K562 (cell line): ENCODE data around the gene STOX1. TPM values are rescaled to one million over a fixed set of nuclear protein-coding genes. Genes with fewer than 3 reads are reported as not detected.
"Not testable (repeated sequence)": the region's sequence is repeated elsewhere in the genome, so short reads cannot be mapped to it uniquely, and the experiment has no call there.

ENCODE experiments used
- ATAC-seq: fragments of 200-7000 bp; cut with Tn5 transposase; 3 replicates; pipeline ENCODE4 v1.9.1; 2020; ENCODE audit warnings: moderate library complexity
- BruUV-seq: library from RNA; stranded (reverse); fragments of 400-500 nt; replicated peaks from 2 replicates; lab custom pipeline; 2021; lab: Mats Ljungman, UMichigan
- CTCF ChIA-PET: fragments of 300-600 bp; formaldehyde crosslinking; extraction: SDS; loops from one replicate; lab custom pipeline; 2021; ENCODE audit warnings: low intra/inter-chr PET ratio; lab: Yijun Ruan, JAX
- POLR2A ChIA-PET: fragments of 300-600, 350-650 bp; sonication (Branson Sonifier 250); formaldehyde crosslinking; extraction: SDS; loops from one replicate; lab custom pipeline; 2021; ENCODE audit warnings: antibody characterized with exemption, inconsistent platforms; lab: Yijun Ruan, JAX
- DNase-seq, 4 experiments: peaks; one replicate each; pipeline versions ENCODE4 v3.0.0 to v3.0.0-alpha.2; 2011 to 2018; ENCODE audit warnings: low spot score in 3 of 4, mixed read lengths in 3 of 4; ENCODE audit errors: extremely low read depth in 1 of 4
- FAIRE-seq: peaks from 2 replicates; lab custom pipeline; 2011; peaks lifted over from hg19 to GRCh38; lab: Jason Lieb, UNC
- H2AFZ ChIP-seq: 2 replicates; pipeline ENCODE4 v1.6.0; 2011; ENCODE audit warnings: low read depth, low read length, control low read depth, inconsistent platforms
- H3K27ac ChIP-seq: fragments of 200-600 bp; 3 replicates; pipeline ENCODE4 v1.8.0; 2011; ENCODE audit warnings: low read depth, mild to moderate bottlenecking, control low read depth, inconsistent platforms, low read length, moderate library complexity, mixed read lengths; ENCODE audit errors: extremely low read depth
- H3K27me3 ChIP-seq, 2 experiments: fragments of 300-600 bp in 1 of 2; 2 replicates in 1 of 2; 3 replicates in 1 of 2; pipeline versions ENCODE4 v1.6.0 to v1.8.0; 2011; ENCODE audit warnings: inconsistent platforms in 2 of 2, low read length in 2 of 2, mild to moderate bottlenecking in 1 of 2, mixed read lengths in 1 of 2, moderate library complexity in 1 of 2; ENCODE audit not compliant: control insufficient read depth in 2 of 2, insufficient read depth in 2 of 2
- H3K36me3 ChIP-seq: fragments of 300-600 bp; 3 replicates; pipeline ENCODE4 v1.8.0; 2011; ENCODE audit warnings: mild to moderate bottlenecking, low read length, inconsistent platforms; ENCODE audit not compliant: control insufficient read depth, insufficient read depth
- H3K4me1 ChIP-seq, 2 experiments: fragments of 200-600 bp in 1 of 2; replicated peaks in 1 of 2; 2 replicates in 1 of 2; 3 replicates in 1 of 2; pipeline versions ENCODE4 v1.5.1 to v1.8.0; 2011; ENCODE audit warnings: inconsistent platforms in 2 of 2, low read length in 2 of 2, mild to moderate bottlenecking in 1 of 2, mixed read lengths in 1 of 2, moderate library complexity in 1 of 2; ENCODE audit not compliant: control insufficient read depth in 2 of 2, insufficient read depth in 2 of 2
- H3K4me2 ChIP-seq: 2 replicates; pipeline ENCODE4 v1.6.1; 2011; ENCODE audit warnings: low read length, control low read depth, inconsistent platforms, mixed read lengths; ENCODE audit not compliant: insufficient read depth
- H3K4me3 ChIP-seq: fragments of 200-600 bp; sonication (generic), shearing (Covaris generic); 2 replicates; pipeline ENCODE4 v1.5.1; 2016; ENCODE audit warnings: control low read depth, inconsistent platforms
- H3K79me2 ChIP-seq: fragments of 200-600 bp; 3 replicates; pipeline ENCODE4 v1.8.0; 2011; ENCODE audit warnings: low read length, inconsistent platforms; ENCODE audit not compliant: control insufficient read depth, insufficient read depth
- H3K9ac ChIP-seq, 2 experiments: 2 replicates each; pipeline versions ENCODE4 v1.6.0 to v1.6.1; 2011; ENCODE audit warnings: low read depth in 2 of 2, low read length in 2 of 2, control low read depth in 1 of 2, inconsistent platforms in 1 of 2, mild to moderate bottlenecking in 1 of 2, mixed read lengths in 1 of 2; ENCODE audit not compliant: insufficient read depth in 1 of 2
- H3K9me1 ChIP-seq: one replicate; pipeline ENCODE4 v1.6.0; 2011; ENCODE audit warnings: inconsistent platforms, mild to moderate bottlenecking, low read length, moderate library complexity; ENCODE audit not compliant: control insufficient read depth, insufficient read depth
- H3K9me3 ChIP-seq: replicated peaks from 2 replicates; pipeline ENCODE4 v1.5.1; 2011; ENCODE audit warnings: low read depth, low read length, inconsistent platforms; ENCODE audit not compliant: control insufficient read depth, insufficient read depth
- H4K20me1 ChIP-seq: replicated peaks from 2 replicates; pipeline ENCODE4 v1.6.1; 2011; ENCODE audit warnings: low read length, inconsistent platforms, mixed read lengths; ENCODE audit not compliant: control insufficient read depth, insufficient read depth
- CXXC5 ChIP-seq: fragments of 250-450 bp; sonication (Bioruptor Pico); IDR thresholded peaks from 2 replicates; pipeline ENCODE4 v1.8.0; 2022; ENCODE audit warnings: inconsistent platforms, mild to moderate bottlenecking, moderate library complexity
- PHTF2 ChIP-seq: fragments of 250-450 bp; sonication (Bioruptor Pico); IDR thresholded peaks from 2 replicates; pipeline ENCODE4 v1.5.0; 2021; ENCODE audit warnings: mild to moderate bottlenecking
- POLR2AphosphoS5 ChIP-seq: IDR thresholded peaks from 2 replicates; pipeline ENCODE4 v1.6.1; 2011; ENCODE audit warnings: mild to moderate bottlenecking, low read depth, low read length, moderate library complexity; ENCODE audit not compliant: control insufficient read depth, insufficient read depth
- ZNF280A ChIP-seq: fragments of 450-650 bp; IDR thresholded peaks from 2 replicates; pipeline ENCODE4 v1.6.1; 2018; ENCODE audit warnings: mild to moderate bottlenecking, low read depth; ENCODE audit not compliant: partially characterized antibody
- WGBS: fragments of 100-300 bp; shearing (Covaris generic); methylation state at CpG from one replicate; pipeline ENCODE4 v1.1.6; 2016; ENCODE audit warnings: low coverage, mixed read lengths; ENCODE audit not compliant: insufficient coverage; ENCODE audit errors: missing lambda C conversion rate; 5-methylcytosine and 5-hydroxymethylcytosine counted together
- in situ Hi-C: fragments of 300-500 bp; cut with MboI; formaldehyde crosslinking; loops from 4 replicates; pipeline ENCODE4 v1.15.0; 2018; ENCODE audit warnings: inconsistent platforms, mixed read lengths
- intact Hi-C: fragments of 100-400 bp; cut with micrococcal nuclease; formaldehyde crosslinking; loops from 2 replicates; pipeline ENCODE4 v1.14.2; 2022
- polyA plus RNA-seq, 8 experiments: library from polyadenylated mRNA; depleted of rRNA in 4 of 8; stranded (reverse) in 5 of 8; unstranded in 3 of 8; fragments of >200 nt; fragmentation: Nextera tagmentation in 2 of 8; fragmentation: Illumina TruSeq in 1 of 8; extraction: Ambion mirVana in 2 of 8; extraction: Trizol in 1 of 8; gene quantifications; 2 replicates each; pipeline versions ENCODE4 v1.2.1 to v1.2.3, GENCODE V29; 2011 to 2014; ENCODE audit warnings: inconsistent platforms in 1 of 8, missing spikeins in 1 of 8
- total RNA-seq, 7 experiments: library from RNA; depleted of rRNA in 6 of 7; stranded (reverse); fragments of >200 nt in 6 of 7; fragmentation: Illumina TruSeq in 2 of 7; extraction: Trizol in 2 of 7; gene quantifications; 2 replicates each; pipeline versions ENCODE4 v1.2.1 to v1.2.3, GENCODE V29; 2011 to 2021; ENCODE audit warnings: low replicate concordance in 1 of 7

Gene STOX1
- total and polyA plus RNA-seq, 9 of the 15 experiments (the other 6 are each of a cell fraction or from before 2014, with no cell fraction given) = 0.09 to 0.87 (median 0.29) TPM

- no peak for TF ChIP-seq CXXC5 (CRISPR knock-in tag)
- TF ChIP-seq POLR2AphosphoS5 = no peak
- TF ChIP-seq ZNF280A = no peak
- TF ChIP-seq PHTF2 = no peak
- TF ChIP-seq, all 486 proteins: peak for 0
Measured at GRCh38 chr10:68925489-68925888, 98.2 kb downstream of the STOX1 start (continued).

GRCh38 chr10:68929157-68929556 is 101.8 kb downstream of the STOX1 start:
- ATAC-seq, FAIRE-seq, H3K9me3 ChIP-seq, intact Hi-C loops, BruUV-seq, CTCF ChIA-PET, H3K79me2 ChIP-seq, H3K4me3 ChIP-seq, H3K9me1 ChIP-seq, H3K27me3 ChIP-seq, H3K4me1 ChIP-seq, H4K20me1 ChIP-seq, POLR2A ChIA-PET, DNase-seq, H2AFZ ChIP-seq, H3K4me2 ChIP-seq, H3K27ac ChIP-seq, in situ Hi-C loops, H3K9ac ChIP-seq: not testable (repeated sequence)
- H3K36me3 ChIP-seq = peaks cover 37% of the 10 kb centered on the region; the same call in 2 of the 3 replicates
- 100% methylated on average over 2 of the region's 2 CpGs for WGBS

GRCh38 chr10:68929888-68930287 is 102.6 kb downstream of the STOX1 start:
- H3K9me3 ChIP-seq, H3K4me2 ChIP-seq, H2AFZ ChIP-seq, ATAC-seq, POLR2A ChIA-PET, H3K9me1 ChIP-seq, FAIRE-seq, DNase-seq, H3K79me2 ChIP-seq, H3K27ac ChIP-seq, CTCF ChIA-PET, H4K20me1 ChIP-seq, BruUV-seq, H3K27me3 ChIP-seq, intact Hi-C loops, H3K4me3 ChIP-seq, H3K4me1 ChIP-seq, in situ Hi-C loops, H3K9ac ChIP-seq: not testable (repeated sequence)
- WGBS = 95% methylated on average over 4 of the region's 8 CpGs
- H3K36me3 ChIP-seq = peaks cover 40% of the 10 kb centered on the region; the same call in 2 of the 3 replicates

GRCh38 chr10:68932860-68933259 is 105.5 kb downstream of the STOX1 start:
- POLR2A ChIA-PET = interaction anchor here (1.8 kb wide), 1 partner anchor 23 kb away, joined by 6 read pairs; the partner anchor contains the start of gene DDX21
- H3K4me2 ChIP-seq, H3K27me3 ChIP-seq, H3K9ac ChIP-seq, H3K9me1 ChIP-seq, H3K79me2 ChIP-seq, H2AFZ ChIP-seq, in situ Hi-C loops, ATAC-seq, DNase-seq, CTCF ChIA-PET, H3K4me1 ChIP-seq, H3K9me3 ChIP-seq, intact Hi-C loops, H3K27ac ChIP-seq, H3K4me3 ChIP-seq, FAIRE-seq, H4K20me1 ChIP-seq, BruUV-seq: not testable (repeated sequence)
- WGBS = 81% methylated on average over 3 of the region's 3 CpGs
- H3K36me3 ChIP-seq = peaks cover 60% of the 10 kb centered on the region
